Calu3 (cell line): ENCODE data around the gene CIBAR2. TPM values are rescaled to one million over a fixed set of nuclear protein-coding genes. Genes with fewer than 3 reads are reported as not detected.

Experiments
- BruUV-seq: library from RNA; stranded (reverse); fragments of 400-500 nt; replicated peaks from 2 replicates; lab custom pipeline; 2021; lab: Mats Ljungman, UMichigan
- CTCF ChIA-PET: fragments of 300-600 bp; sonication (Branson Sonifier 250); formaldehyde crosslinking; loops from one replicate; lab custom pipeline; 2022; ENCODE audit warnings: antibody characterized with exemption; lab: Charles Lee
- DNase-seq: peaks from one replicate; pipeline ENCODE4 v3.0.0; 2022
- H3K27ac Mint-ChIP-seq: one replicate; pipeline ENCODE4 v1.8.0; 2022; ENCODE audit warnings: mixed read lengths; ENCODE audit not compliant: unreplicated experiment
- H3K27me3 Mint-ChIP-seq: one replicate; pipeline ENCODE4 v1.8.0; 2022; ENCODE audit warnings: mixed read lengths; ENCODE audit not compliant: unreplicated experiment
- H3K36me3 Mint-ChIP-seq: one replicate; pipeline ENCODE4 v1.8.0; 2022; ENCODE audit warnings: mild to moderate bottlenecking, moderate library complexity, mixed read lengths; ENCODE audit not compliant: insufficient read depth, unreplicated experiment
- H3K4me1 Mint-ChIP-seq: one replicate; pipeline ENCODE4 v1.8.0; 2022; ENCODE audit warnings: mild to moderate bottlenecking, low read depth, mixed read lengths; ENCODE audit not compliant: unreplicated experiment
- H3K4me3 Mint-ChIP-seq: one replicate; pipeline ENCODE4 v1.8.0; 2022; ENCODE audit warnings: mild to moderate bottlenecking, low read depth, moderate library complexity, mixed read lengths; ENCODE audit not compliant: unreplicated experiment
- H3K9me3 Mint-ChIP-seq: one replicate; pipeline ENCODE4 v1.8.0; 2022; ENCODE audit warnings: low read depth, mixed read lengths; ENCODE audit not compliant: unreplicated experiment
- intact Hi-C: fragments of 100-400 bp; cut with micrococcal nuclease; formaldehyde crosslinking; loops from one replicate; pipeline ENCODE4 v1.10.0; 2022; ENCODE audit not compliant: unreplicated experiment
- total RNA-seq: library from RNA; stranded (reverse); gene quantifications from 2 replicates; pipeline ENCODE4 v1.2.3, GENCODE V29; 2022
- TF ChIP-seq, protein P1 (sequence below): fragments of 200-600 bp; IDR thresholded peaks from one replicate; pipeline ENCODE4 v1.8.0; 2022; ENCODE audit warnings: antibody characterized with exemption; ENCODE audit not compliant: unreplicated experiment

The CIBAR2 gene
- total RNA-seq, 1 experiment from 2014 or later, result not detected

DNA sequence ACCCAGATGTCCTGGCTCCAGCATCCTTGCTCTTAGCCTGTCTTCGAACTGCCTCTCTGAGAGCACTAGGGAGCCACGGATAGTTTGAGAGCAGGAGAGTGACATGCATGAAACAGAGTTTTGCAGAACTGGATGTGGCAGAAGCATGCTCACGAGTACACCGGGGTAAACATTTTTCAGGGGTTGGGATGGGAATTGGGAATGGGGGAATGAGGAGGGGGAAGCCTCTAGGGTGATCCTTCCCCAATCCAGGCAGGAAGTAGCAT is 34.2 kb upstream of the CIBAR2 start:
- H3K27ac Mint-ChIP-seq, result no peak overlapping the region

DNA sequence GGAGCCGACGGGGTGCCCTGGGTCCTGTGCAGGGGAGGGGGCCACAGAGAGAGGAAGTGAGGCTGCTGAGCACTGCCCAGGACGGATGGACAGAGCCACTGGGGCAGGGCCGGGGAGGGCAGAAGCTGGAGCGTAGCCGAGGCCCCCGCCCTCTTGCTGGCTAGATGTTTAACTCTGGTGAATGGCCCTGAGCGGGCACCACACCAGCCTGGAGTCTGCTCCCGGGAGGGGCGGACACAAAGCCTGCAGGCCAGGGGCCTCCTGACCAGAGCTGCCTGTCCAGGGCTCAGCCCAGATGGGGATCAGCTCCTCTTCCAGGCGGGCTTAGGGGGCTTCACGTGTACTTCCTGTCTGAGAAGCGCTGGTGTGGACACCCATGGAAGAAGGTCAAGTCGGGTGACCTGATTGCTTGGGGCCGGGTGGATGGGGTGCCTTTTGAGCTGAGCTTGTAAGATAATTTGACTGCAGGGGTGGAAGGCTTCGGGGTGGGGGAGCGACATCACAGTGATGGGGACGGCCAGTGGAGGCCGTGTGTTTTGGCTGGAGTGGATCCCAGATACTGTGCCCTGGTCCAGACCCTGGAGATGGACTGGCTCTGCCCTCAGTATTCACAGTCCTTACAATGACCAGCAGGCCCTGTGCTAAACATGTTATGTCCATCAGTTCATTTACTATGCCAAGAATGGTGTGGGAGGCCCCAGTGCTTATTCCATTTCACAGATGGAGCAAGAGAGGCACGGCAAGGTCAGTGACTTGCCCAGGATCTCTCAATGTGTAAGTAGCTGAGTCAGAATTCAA is 33.7 kb upstream of the CIBAR2 start:
- no peak overlapping the region for H3K27ac Mint-ChIP-seq
- BruUV-seq, result no TSS peak
- TF ChIP-seq, protein P1, sequence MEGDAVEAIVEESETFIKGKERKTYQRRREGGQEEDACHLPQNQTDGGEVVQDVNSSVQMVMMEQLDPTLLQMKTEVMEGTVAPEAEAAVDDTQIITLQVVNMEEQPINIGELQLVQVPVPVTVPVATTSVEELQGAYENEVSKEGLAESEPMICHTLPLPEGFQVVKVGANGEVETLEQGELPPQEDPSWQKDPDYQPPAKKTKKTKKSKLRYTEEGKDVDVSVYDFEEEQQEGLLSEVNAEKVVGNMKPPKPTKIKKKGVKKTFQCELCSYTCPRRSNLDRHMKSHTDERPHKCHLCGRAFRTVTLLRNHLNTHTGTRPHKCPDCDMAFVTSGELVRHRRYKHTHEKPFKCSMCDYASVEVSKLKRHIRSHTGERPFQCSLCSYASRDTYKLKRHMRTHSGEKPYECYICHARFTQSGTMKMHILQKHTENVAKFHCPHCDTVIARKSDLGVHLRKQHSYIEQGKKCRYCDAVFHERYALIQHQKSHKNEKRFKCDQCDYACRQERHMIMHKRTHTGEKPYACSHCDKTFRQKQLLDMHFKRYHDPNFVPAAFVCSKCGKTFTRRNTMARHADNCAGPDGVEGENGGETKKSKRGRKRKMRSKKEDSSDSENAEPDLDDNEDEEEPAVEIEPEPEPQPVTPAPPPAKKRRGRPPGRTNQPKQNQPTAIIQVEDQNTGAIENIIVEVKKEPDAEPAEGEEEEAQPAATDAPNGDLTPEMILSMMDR, result no peak

More for the DNA sequence above, 34.2 kb upstream of the CIBAR2 start:
- TF ChIP-seq, protein P1, result no peak
- intact Hi-C loops, result no loop called here
- no peak overlapping the region for H3K4me3 Mint-ChIP-seq
- no TSS peak for BruUV-seq
- no peaks in the 10 kb centered on the region for H3K36me3 Mint-ChIP-seq
- peaks cover 11% of the 10 kb centered on the region for H3K4me1 Mint-ChIP-seq
- no peak for DNase-seq
- no peaks in the 10 kb centered on the region for H3K9me3 Mint-ChIP-seq
- H3K27me3 Mint-ChIP-seq, result peaks cover 98% of the 10 kb centered on the region
- CTCF ChIA-PET, result no interaction called here

DNA sequence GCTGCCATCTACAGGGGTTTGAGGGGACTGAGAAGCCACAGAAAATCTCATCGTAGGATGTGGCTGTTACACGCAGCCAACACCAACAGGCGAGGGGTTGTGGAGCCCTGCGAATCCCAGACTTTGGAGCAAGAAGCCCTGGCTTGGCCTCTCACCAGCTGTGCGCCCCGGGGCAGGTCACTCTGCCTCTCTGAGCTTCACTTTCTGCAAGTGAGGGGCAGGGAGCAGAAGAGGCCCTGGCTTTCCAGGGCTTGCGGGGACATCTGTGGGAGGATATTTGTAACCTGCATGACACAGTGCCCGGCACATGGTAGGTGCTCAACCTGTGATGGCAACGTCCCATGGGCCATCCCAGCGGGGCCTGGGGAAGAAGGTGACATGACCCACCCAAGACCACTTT is 32.9 kb upstream of the CIBAR2 start:
- no peak overlapping the region for H3K4me3 Mint-ChIP-seq
- TF ChIP-seq, protein P1, result no peak
- DNase-seq, result no peak
- intact Hi-C loops, result no loop called here
- H3K36me3 Mint-ChIP-seq, result no peaks in the 10 kb centered on the region
- BruUV-seq, result no TSS peak
- CTCF ChIA-PET, result no interaction called here
- no peaks in the 10 kb centered on the region for H3K4me1 Mint-ChIP-seq
- H3K27me3 Mint-ChIP-seq, result peaks cover 90% of the 10 kb centered on the region
- H3K9me3 Mint-ChIP-seq, result no peaks in the 10 kb centered on the region
- H3K27ac Mint-ChIP-seq, result no peak overlapping the region

More for the DNA sequence above, 33.7 kb upstream of the CIBAR2 start:
- Mint-ChIP-seq H3K4me3 (no peak overlapping the region), H3K27me3 (peaks cover 95% of the 10 kb centered on the region), H3K36me3 (no peaks in the 10 kb centered on the region), H3K9me3 (no peaks in the 10 kb centered on the region), H3K4me1 (peaks cover 6% of the 10 kb centered on the region)
- intact Hi-C loops, result no loop called here
- CTCF ChIA-PET, result no interaction called here
- no peak for DNase-seq

DNA sequence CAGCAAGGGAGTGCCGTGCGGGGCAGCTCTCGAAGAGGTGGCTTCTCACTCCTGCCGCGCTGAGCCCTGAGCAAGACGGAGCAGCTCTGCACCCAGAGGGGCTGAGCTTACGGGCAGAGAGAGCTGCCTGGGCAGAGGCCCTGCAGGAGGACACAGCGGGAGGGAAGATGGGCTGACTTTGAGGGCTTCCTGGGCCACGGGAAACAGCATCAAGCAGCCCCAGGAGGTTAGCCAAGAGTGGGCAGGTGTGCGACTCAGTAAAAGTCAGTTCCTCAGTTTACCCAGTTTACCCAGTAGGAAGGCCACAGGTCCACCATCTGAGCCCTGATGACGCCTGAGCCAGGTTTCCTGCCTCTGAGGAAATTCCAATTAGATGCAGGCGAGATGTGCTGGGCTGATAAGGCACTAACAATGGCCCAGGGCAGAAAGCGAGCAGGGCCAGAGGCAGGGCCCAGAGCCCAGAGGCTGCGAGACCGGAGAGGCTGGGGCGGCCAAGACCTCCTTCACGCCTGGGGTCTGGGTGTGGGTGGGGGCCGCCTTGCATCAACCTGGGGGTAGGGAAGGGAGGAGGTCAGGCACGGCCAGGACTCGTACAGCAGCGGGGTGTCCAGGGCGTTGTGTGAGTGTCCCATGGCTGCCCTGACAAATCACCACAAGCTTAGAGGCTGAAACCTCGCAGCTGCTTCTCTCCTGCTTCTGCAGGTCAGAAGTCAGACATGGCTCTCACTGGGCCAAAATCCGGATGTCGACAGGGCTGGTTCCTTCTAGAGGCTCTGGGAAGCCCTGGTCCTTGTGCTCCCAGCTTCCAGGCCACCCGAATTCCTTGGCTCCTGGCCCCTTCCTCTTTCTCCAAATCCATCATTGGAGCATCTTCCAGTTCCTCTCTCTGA is 32.0 kb upstream of the CIBAR2 start:
- no peak overlapping the region for H3K27ac Mint-ChIP-seq
- no peaks in the 10 kb centered on the region for H3K36me3 Mint-ChIP-seq
- CTCF ChIA-PET, result interaction anchor here (0.6 kb wide), 2 partner anchors 14 to 339 kb away, joined by 3 to 4 read pairs; no protein-coding TSS in a partner anchor
- no peak for DNase-seq
- H3K27me3 Mint-ChIP-seq, result peaks cover 90% of the 10 kb centered on the region
- TF ChIP-seq, protein P1, result no peak
- intact Hi-C loops, result no loop called here
- H3K4me1 Mint-ChIP-seq, result peaks cover 5% of the 10 kb centered on the region
- no peak overlapping the region for H3K4me3 Mint-ChIP-seq
- no TSS peak for BruUV-seq
- H3K9me3 Mint-ChIP-seq, result no peaks in the 10 kb centered on the region
